ENCODE measurements around the gene HEMGN.

Gene HEMGN

GRCh38 chr9:97891736-97892135 is 46.2 kb downstream of the HEMGN start:
- H3K36me3 Mint-ChIP-seq (ENCODE audit: low read depth), result no peaks in the 10 kb centered on the region
- no peak overlapping the region for H3K27ac Mint-ChIP-seq
- H3K9me3 Mint-ChIP-seq, result peaks cover 17% of the 10 kb centered on the region
- H3K4me1 Mint-ChIP-seq, result no peaks in the 10 kb centered on the region
- peaks cover 54% of the 10 kb centered on the region for H3K27me3 Mint-ChIP-seq (ENCODE audit: low read depth, poor library complexity)
- TF ChIP-seq CTCF (IDR thresholded peaks at IDR 0.05), result no peak
- H3K4me3 Mint-ChIP-seq, result no peak overlapping the region
- no peak for DNase-seq

- Mint-ChIP-seq H3K4me3 (no peak overlapping the region), H3K9me3 (peaks cover 17% of the 10 kb centered on the region), H3K27ac (no peak overlapping the region), H3K36me3 (ENCODE audit: low read depth) (no peaks in the 10 kb centered on the region), H3K4me1 (no peaks in the 10 kb centered on the region), H3K27me3 (ENCODE audit: low read depth, poor library complexity) (peaks cover 61% of the 10 kb centered on the region)
- peak; percentile 60 for TF ChIP-seq CTCF (IDR thresholded peaks at IDR 0.05)
- peak; percentile 57 for DNase-seq
Observed at GRCh38 chr9:97889941-97890887, 47.8 kb downstream of the HEMGN start.

GRCh38 chr9:97880336-97880735 is 57.6 kb downstream of the HEMGN start:
- Mint-ChIP-seq H3K4me3 (no peak overlapping the region), H3K27ac (no peak overlapping the region), H3K36me3 (ENCODE audit: low read depth) (no peaks in the 10 kb centered on the region), H3K27me3 (ENCODE audit: low read depth, poor library complexity) (peaks cover 70% of the 10 kb centered on the region), H3K9me3 (peaks cover 3% of the 10 kb centered on the region), H3K4me1 (no peaks in the 10 kb centered on the region)
- TF ChIP-seq CTCF (IDR thresholded peaks at IDR 0.05), result no peak
- DNase-seq, result no peak

All from nephron progenitor cell (in vitro differentiated cells).